ENCODE data around the gene GAGE10.
"Not testable (repeated sequence)": the region's sequence is repeated elsewhere in the genome, so short reads cannot be mapped to it uniquely, and the experiment has no call there.

Gene GAGE10

GRCh38 chrX:49278081-49278480 lies 25.4 kb upstream of the GAGE10 start:
- no peaks in the 10 kb centered on the region for H3K27me3 ChIP-seq (ENCODE audit: control insufficient read depth, insufficient read depth, low read length)

GRCh38 chrX:49282647-49283011 lies 20.8 kb upstream of the GAGE10 start:
- Histone ChIP-seq H3K9me3 (ENCODE audit: control insufficient read depth, insufficient read depth, low read length) (no peaks in the 10 kb centered on the region), H3K36me3 (ENCODE audit: control insufficient read depth, insufficient read depth, low read length) (no peaks in the 10 kb centered on the region), H3K4me3 (ENCODE audit: low read depth, low read length) (no peak overlapping the region), H3K27me3 (ENCODE audit: control insufficient read depth, insufficient read depth, low read length) (no peaks in the 10 kb centered on the region), H3K4me1 (ENCODE audit: control insufficient read depth, insufficient read depth, low read length) (no peaks in the 10 kb centered on the region), H3K9ac (ENCODE audit: low read depth, low read length) (no peak overlapping the region)

More at GRCh38 chrX:49278081-49278480, 25.4 kb upstream of the GAGE10 start:
- no peaks in the 10 kb centered on the region for H3K4me1 ChIP-seq (ENCODE audit: control insufficient read depth, insufficient read depth, low read length)
- H3K4me3 ChIP-seq (ENCODE audit: low read depth, low read length), result no peak overlapping the region
- H3K9ac ChIP-seq (ENCODE audit: low read depth, low read length), result no peak overlapping the region
- no peaks in the 10 kb centered on the region for H3K9me3 ChIP-seq (ENCODE audit: control insufficient read depth, insufficient read depth, low read length)
- H3K36me3 ChIP-seq (ENCODE audit: control insufficient read depth, insufficient read depth, low read length), result no peaks in the 10 kb centered on the region

- H3K4me1 ChIP-seq (ENCODE audit: control insufficient read depth, insufficient read depth, low read length), result no peaks in the 10 kb centered on the region
- H3K36me3 ChIP-seq (ENCODE audit: control insufficient read depth, insufficient read depth, low read length), result no peaks in the 10 kb centered on the region
- no peaks in the 10 kb centered on the region for H3K27me3 ChIP-seq (ENCODE audit: control insufficient read depth, insufficient read depth, low read length)
- H3K9me3 ChIP-seq (ENCODE audit: control insufficient read depth, insufficient read depth, low read length), result no peaks in the 10 kb centered on the region
- H3K9ac ChIP-seq (ENCODE audit: low read depth, low read length), result no peak overlapping the region
- H3K4me3 ChIP-seq (ENCODE audit: low read depth, low read length), result no peak overlapping the region
Measured at GRCh38 chrX:49284212-49284611, 19.2 kb upstream of the GAGE10 start.

- Histone ChIP-seq H3K9me3 (ENCODE audit: control insufficient read depth, insufficient read depth, low read length) (no peaks in the 10 kb centered on the region), H3K4me1 (ENCODE audit: control insufficient read depth, insufficient read depth, low read length) (no peaks in the 10 kb centered on the region), H3K27me3 (ENCODE audit: control insufficient read depth, insufficient read depth, low read length) (no peaks in the 10 kb centered on the region), H3K9ac (ENCODE audit: low read depth, low read length) (no peak overlapping the region), H3K4me3 (ENCODE audit: low read depth, low read length) (no peak overlapping the region), H3K36me3 (ENCODE audit: control insufficient read depth, insufficient read depth, low read length) (no peaks in the 10 kb centered on the region)
Measured at GRCh38 chrX:49286136-49286535, 17.3 kb upstream of the GAGE10 start.

GRCh38 chrX:49286581-49286980 lies 16.9 kb upstream of the GAGE10 start:
- no peaks in the 10 kb centered on the region for H3K4me1 ChIP-seq (ENCODE audit: control insufficient read depth, insufficient read depth, low read length)
- no peaks in the 10 kb centered on the region for H3K27me3 ChIP-seq (ENCODE audit: control insufficient read depth, insufficient read depth, low read length)
- H3K36me3 ChIP-seq (ENCODE audit: control insufficient read depth, insufficient read depth, low read length), result no peaks in the 10 kb centered on the region
- H3K9ac ChIP-seq (ENCODE audit: low read depth, low read length), result no peak overlapping the region
- H3K9me3 ChIP-seq (ENCODE audit: control insufficient read depth, insufficient read depth, low read length), result no peaks in the 10 kb centered on the region
- no peak overlapping the region for H3K4me3 ChIP-seq (ENCODE audit: low read depth, low read length)

GRCh38 chrX:49287665-49288064 lies 15.8 kb upstream of the GAGE10 start:
- Histone ChIP-seq H3K4me1 (ENCODE audit: control insufficient read depth, insufficient read depth, low read length) (no peaks in the 10 kb centered on the region), H3K9me3 (ENCODE audit: control insufficient read depth, insufficient read depth, low read length) (no peaks in the 10 kb centered on the region), H3K9ac (ENCODE audit: low read depth, low read length) (no peak overlapping the region), H3K27me3 (ENCODE audit: control insufficient read depth, insufficient read depth, low read length) (no peaks in the 10 kb centered on the region), H3K4me3 (ENCODE audit: low read depth, low read length) (no peak overlapping the region), H3K36me3 (ENCODE audit: control insufficient read depth, insufficient read depth, low read length) (no peaks in the 10 kb centered on the region)

GRCh38 chrX:49290215-49290614 lies 13.2 kb upstream of the GAGE10 start:
- H3K27me3 ChIP-seq (ENCODE audit: control insufficient read depth, insufficient read depth, low read length), result no peaks in the 10 kb centered on the region
- no peaks in the 10 kb centered on the region for H3K9me3 ChIP-seq (ENCODE audit: control insufficient read depth, insufficient read depth, low read length)
- no peaks in the 10 kb centered on the region for H3K4me1 ChIP-seq (ENCODE audit: control insufficient read depth, insufficient read depth, low read length)
- no peak overlapping the region for H3K9ac ChIP-seq (ENCODE audit: low read depth, low read length)
- no peak overlapping the region for H3K4me3 ChIP-seq (ENCODE audit: low read depth, low read length)
- no peaks in the 10 kb centered on the region for H3K36me3 ChIP-seq (ENCODE audit: control insufficient read depth, insufficient read depth, low read length)

GRCh38 chrX:49291615-49292337 lies 11.7 kb upstream of the GAGE10 start:
- no peak overlapping the region for H3K9ac ChIP-seq (ENCODE audit: low read depth, low read length)
- H3K4me1 ChIP-seq (ENCODE audit: control insufficient read depth, insufficient read depth, low read length), result no peaks in the 10 kb centered on the region
- no peaks in the 10 kb centered on the region for H3K27me3 ChIP-seq (ENCODE audit: control insufficient read depth, insufficient read depth, low read length)
- H3K4me3 ChIP-seq (ENCODE audit: low read depth, low read length), result no peak overlapping the region
- H3K9me3 ChIP-seq (ENCODE audit: control insufficient read depth, insufficient read depth, low read length), result no peaks in the 10 kb centered on the region
- H3K36me3 ChIP-seq (ENCODE audit: control insufficient read depth, insufficient read depth, low read length), result no peaks in the 10 kb centered on the region

GRCh38 chrX:49292400-49293362 lies 10.8 kb upstream of the GAGE10 start:
- Histone ChIP-seq H3K4me3 (ENCODE audit: low read depth, low read length) (no peak overlapping the region), H3K27me3 (ENCODE audit: control insufficient read depth, insufficient read depth, low read length) (no peaks in the 10 kb centered on the region), H3K9me3 (ENCODE audit: control insufficient read depth, insufficient read depth, low read length) (no peaks in the 10 kb centered on the region), H3K4me1 (ENCODE audit: control insufficient read depth, insufficient read depth, low read length) (no peaks in the 10 kb centered on the region), H3K36me3 (ENCODE audit: control insufficient read depth, insufficient read depth, low read length) (no peaks in the 10 kb centered on the region), H3K9ac (ENCODE audit: low read depth, low read length) (no peak overlapping the region)

GRCh38 chrX:49299293-49299692 lies 4.2 kb upstream of the GAGE10 start:
- not testable (repeated sequence) for H3K4me1 ChIP-seq (ENCODE audit: control insufficient read depth, insufficient read depth, low read length); H3K4me3 ChIP-seq (ENCODE audit: low read depth, low read length); H3K36me3 ChIP-seq (ENCODE audit: control insufficient read depth, insufficient read depth, low read length); H3K9me3 ChIP-seq (ENCODE audit: control insufficient read depth, insufficient read depth, low read length); H3K9ac ChIP-seq (ENCODE audit: low read depth, low read length); H3K27me3 ChIP-seq (ENCODE audit: control insufficient read depth, insufficient read depth, low read length)

GRCh38 chrX:49300703-49301102 lies 2.7 kb upstream of the GAGE10 start:
- H3K9ac ChIP-seq (ENCODE audit: low read depth, low read length), result no peak overlapping the region
- H3K27me3 ChIP-seq (ENCODE audit: control insufficient read depth, insufficient read depth, low read length), result no peaks in the 10 kb centered on the region
- H3K36me3 ChIP-seq (ENCODE audit: control insufficient read depth, insufficient read depth, low read length), result no peaks in the 10 kb centered on the region
- no peaks in the 10 kb centered on the region for H3K4me1 ChIP-seq (ENCODE audit: control insufficient read depth, insufficient read depth, low read length)
- no peak overlapping the region for H3K4me3 ChIP-seq (ENCODE audit: low read depth, low read length)
- H3K9me3 ChIP-seq (ENCODE audit: control insufficient read depth, insufficient read depth, low read length), result no peaks in the 10 kb centered on the region

- H3K27me3 ChIP-seq (ENCODE audit: control insufficient read depth, insufficient read depth, low read length); H3K9me3 ChIP-seq (ENCODE audit: control insufficient read depth, insufficient read depth, low read length); H3K4me3 ChIP-seq (ENCODE audit: low read depth, low read length); H3K36me3 ChIP-seq (ENCODE audit: control insufficient read depth, insufficient read depth, low read length); H3K9ac ChIP-seq (ENCODE audit: low read depth, low read length): not testable (repeated sequence)
- H3K4me1 ChIP-seq (ENCODE audit: control insufficient read depth, insufficient read depth, low read length), result peaks cover 11% of the 10 kb centered on the region
Measured at GRCh38 chrX:49307775-49308174, 4.3 kb downstream of the GAGE10 start.
